Thoracic aorta (tissue), 2 donors: Measurements from ENCODE around the gene NSD1. TPM values are rescaled to one million over a fixed set of nuclear protein-coding genes. Genes with fewer than 3 reads are reported as not detected.

Experiments used
- ATAC-seq: fragments of 150-250 bp; one replicate; pipeline ENCODE4 v1.8.0; 2017; ENCODE audit warnings: low read depth; ENCODE audit not compliant: insufficient number of reproducible peaks, low FRiP score
- DNase-seq: peaks from one replicate; pipeline ENCODE4 v3.0.0-alpha.2; 2020; ENCODE audit warnings: low spot score
- H3K27ac ChIP-seq, 2 donors: fragments of 200-600 bp; sonication (generic); 1 replicate in 1 of 2; 2 replicates in 1 of 2; pipeline ENCODE4 v1.5.1; 2016; ENCODE audit warnings: mild to moderate bottlenecking in 2 of 2, moderate library complexity in 2 of 2
- H3K27me3 ChIP-seq: fragments of 200-600 bp; sonication (generic); replicated peaks from 2 replicates; pipeline ENCODE4 v1.6.0; 2016; ENCODE audit warnings: mild to moderate bottlenecking; ENCODE audit not compliant: insufficient read depth
- H3K36me3 ChIP-seq: fragments of 200-600 bp; sonication (generic); one replicate; pipeline ENCODE4 v1.5.1; 2016
- H3K4me1 ChIP-seq, 2 donors: fragments of 200-600 bp; sonication (generic); 1 replicate in 1 of 2; 2 replicates in 1 of 2; pipeline versions ENCODE4 v1.5.1 to v1.6.0; 2016; ENCODE audit warnings: low read depth in 2 of 2, mild to moderate bottlenecking in 1 of 2; ENCODE audit not compliant: control insufficient read depth in 1 of 2
- H3K4me3 ChIP-seq: fragments of 200-600 bp; sonication (generic); 2 replicates; pipeline ENCODE4 v1.5.1; 2016; ENCODE audit warnings: mild to moderate bottlenecking
- H3K9me3 ChIP-seq: fragments of 200-600 bp; sonication (generic); 2 replicates; pipeline ENCODE4 v1.5.1; 2016
- total RNA-seq, 2 donors: library from RNA; depleted of rRNA; stranded (reverse); fragments of >200 nt; gene quantifications; one replicate each; pipeline versions ENCODE4 v1.1.0 to v1.2.3, GENCODE V29; 2016
- TF ChIP-seq, protein P1 (sequence below): fragments of 200-600 bp; sonication (generic); IDR thresholded peaks from one replicate; pipeline ENCODE4 v1.5.1; 2019; ENCODE audit warnings: antibody characterized with exemption

Gene NSD1
- total RNA-seq, 2 donors from 2014 or later, result 26.1 to 70.5 TPM

DNA sequence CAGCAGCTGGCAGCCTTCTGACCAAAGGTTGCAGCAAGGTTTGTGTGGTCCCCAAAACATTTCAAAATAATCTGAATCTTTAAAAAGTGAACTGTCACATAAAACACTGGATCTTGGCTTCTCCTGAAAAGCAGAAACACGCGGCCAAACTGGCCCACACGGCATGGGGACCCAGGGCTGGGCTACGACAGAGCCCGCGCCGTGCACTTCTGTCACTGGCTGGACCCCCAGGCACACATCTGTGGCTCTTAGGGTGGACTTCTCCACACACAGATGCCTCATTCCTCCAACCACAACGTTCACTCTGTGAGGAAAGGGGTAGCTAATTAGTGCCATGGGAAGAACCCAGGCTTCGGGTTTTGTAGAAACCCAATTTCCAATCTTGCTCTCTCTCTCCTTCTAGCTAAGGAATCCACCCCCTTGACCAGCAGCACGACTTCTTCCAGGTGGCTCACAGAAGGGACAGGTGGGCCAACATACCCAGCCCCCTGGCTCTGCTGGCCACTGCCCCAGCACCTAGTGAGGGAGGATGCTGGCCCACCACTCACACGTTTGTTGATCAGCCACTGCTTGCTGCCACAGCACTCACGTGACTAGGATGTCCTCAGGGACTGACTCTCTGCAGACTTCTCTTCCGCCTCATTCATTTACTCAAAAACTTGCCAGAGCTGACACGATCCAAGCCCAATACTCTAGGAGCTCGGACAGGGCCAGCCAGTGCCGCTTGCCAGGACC, 200.0 kb downstream of the NSD1 start:
- Histone ChIP-seq H3K36me3 (peaks cover 76% of the 10 kb centered on the region), H3K27ac (no peak overlapping the region), H3K27me3 (no peaks in the 10 kb centered on the region), H3K9me3 (no peaks in the 10 kb centered on the region), H3K4me1 (no peaks in the 10 kb centered on the region), H3K4me3 (no peak overlapping the region)
- TF ChIP-seq, protein P1, sequence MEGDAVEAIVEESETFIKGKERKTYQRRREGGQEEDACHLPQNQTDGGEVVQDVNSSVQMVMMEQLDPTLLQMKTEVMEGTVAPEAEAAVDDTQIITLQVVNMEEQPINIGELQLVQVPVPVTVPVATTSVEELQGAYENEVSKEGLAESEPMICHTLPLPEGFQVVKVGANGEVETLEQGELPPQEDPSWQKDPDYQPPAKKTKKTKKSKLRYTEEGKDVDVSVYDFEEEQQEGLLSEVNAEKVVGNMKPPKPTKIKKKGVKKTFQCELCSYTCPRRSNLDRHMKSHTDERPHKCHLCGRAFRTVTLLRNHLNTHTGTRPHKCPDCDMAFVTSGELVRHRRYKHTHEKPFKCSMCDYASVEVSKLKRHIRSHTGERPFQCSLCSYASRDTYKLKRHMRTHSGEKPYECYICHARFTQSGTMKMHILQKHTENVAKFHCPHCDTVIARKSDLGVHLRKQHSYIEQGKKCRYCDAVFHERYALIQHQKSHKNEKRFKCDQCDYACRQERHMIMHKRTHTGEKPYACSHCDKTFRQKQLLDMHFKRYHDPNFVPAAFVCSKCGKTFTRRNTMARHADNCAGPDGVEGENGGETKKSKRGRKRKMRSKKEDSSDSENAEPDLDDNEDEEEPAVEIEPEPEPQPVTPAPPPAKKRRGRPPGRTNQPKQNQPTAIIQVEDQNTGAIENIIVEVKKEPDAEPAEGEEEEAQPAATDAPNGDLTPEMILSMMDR, result no peak
- DNase-seq, result no peak
- ATAC-seq, result no peak

DNA sequence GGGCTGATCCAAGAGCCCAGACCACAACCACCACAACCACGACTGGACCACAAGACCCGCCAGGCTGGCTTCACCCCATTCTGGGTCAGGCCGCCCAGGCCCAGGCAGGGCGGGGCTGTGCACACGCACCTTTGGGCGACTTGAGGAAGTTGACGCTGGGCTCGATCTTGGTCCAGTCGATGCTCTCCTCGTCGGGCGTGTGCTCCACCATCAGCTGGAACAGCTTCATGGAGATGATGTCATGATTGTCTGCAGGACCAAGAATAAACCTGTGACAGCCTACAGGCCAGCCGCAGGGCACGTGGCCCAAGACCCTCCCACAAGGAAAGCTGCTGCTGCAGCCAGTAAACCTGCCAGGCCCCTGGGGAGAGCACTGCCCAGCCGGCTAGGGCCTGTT, 200.6 kb downstream of the NSD1 start:
- TF ChIP-seq, protein P1, result no peak
- Histone ChIP-seq H3K36me3 (peaks cover 76% of the 10 kb centered on the region), H3K27me3 (no peaks in the 10 kb centered on the region), H3K9me3 (no peaks in the 10 kb centered on the region), H3K27ac (no peak overlapping the region), H3K4me1 (no peaks in the 10 kb centered on the region), H3K4me3 (no peak overlapping the region)
- ATAC-seq (no peak), DNase-seq (no peak)

DNA sequence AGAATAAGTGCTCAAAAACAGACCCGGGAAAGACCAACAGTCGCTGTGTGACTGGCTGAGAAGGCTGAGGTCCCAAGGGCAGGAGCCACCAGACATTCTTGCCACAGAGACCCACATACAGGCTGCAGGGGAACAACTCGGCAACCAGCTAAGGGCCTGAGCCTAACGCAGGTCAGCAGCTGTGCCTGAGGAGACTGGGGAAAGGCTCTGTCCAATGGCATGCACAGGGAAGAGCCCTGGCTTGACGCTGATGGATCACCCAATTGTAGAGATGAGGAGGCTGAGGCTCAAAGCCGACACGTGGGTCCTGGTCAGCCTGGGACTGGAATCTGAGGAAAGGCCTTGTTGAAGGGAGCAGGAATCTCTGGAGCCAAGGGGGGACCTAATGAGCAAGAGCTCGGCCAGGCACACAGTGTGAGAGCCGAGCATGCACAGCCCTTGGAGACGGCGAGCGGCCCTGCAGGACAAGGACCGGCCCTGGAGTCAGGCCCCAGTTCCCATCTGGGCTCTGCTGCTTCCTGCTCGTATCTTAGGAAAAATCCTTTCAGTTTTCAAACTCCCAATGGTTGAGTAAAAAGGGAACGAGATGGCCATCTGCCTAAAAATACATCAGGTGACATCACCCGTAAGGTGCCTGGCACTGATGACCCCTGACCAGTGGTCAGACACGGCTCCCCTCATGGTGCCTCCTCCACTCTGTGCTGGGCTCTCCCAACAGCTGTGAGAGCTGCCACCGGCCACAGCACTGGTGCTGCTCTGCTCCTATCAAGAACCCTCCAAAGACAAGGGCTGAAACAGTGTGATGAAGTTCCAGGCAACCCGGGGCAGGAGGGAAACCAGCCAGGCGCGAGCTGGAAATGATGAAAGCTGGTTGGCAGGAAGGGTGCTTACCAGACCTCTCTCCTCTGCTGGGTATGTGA, 201.5 kb downstream of the NSD1 start:
- Histone ChIP-seq H3K27ac (no peak overlapping the region), H3K4me1 (no peaks in the 10 kb centered on the region), H3K9me3 (no peaks in the 10 kb centered on the region), H3K36me3 (peaks cover 73% of the 10 kb centered on the region), H3K27me3 (no peaks in the 10 kb centered on the region), H3K4me3 (no peak overlapping the region)
- DNase-seq (no peak), ATAC-seq (no peak)
- TF ChIP-seq, protein P1, result no peak

DNA sequence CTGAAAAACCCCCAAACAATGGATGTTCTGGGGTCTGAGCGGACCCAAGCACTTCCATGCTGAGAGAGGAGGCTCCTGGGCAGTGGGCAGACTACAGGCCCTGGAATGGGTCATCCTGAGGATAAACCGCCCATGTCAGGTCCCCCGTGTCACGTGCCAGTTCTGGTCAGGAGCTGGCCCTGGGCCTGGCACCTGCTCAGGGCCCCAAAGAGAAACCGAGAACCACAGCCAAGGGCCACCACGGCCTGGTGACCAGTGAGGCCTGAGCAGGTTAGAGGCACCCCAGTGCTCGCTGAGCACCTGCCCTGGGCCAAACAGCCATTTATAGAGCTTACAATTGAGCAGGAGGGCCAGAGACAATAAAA, 202.1 kb downstream of the NSD1 start:
- ATAC-seq, result no peak
- TF ChIP-seq, protein P1, result no peak
- no peak overlapping the region for H3K27ac ChIP-seq
- H3K9me3 ChIP-seq, result no peaks in the 10 kb centered on the region
- no peak overlapping the region for H3K4me3 ChIP-seq
- no peaks in the 10 kb centered on the region for H3K4me1 ChIP-seq
- no peak for DNase-seq
- H3K36me3 ChIP-seq, result peaks cover 67% of the 10 kb centered on the region
- H3K27me3 ChIP-seq, result no peaks in the 10 kb centered on the region

DNA sequence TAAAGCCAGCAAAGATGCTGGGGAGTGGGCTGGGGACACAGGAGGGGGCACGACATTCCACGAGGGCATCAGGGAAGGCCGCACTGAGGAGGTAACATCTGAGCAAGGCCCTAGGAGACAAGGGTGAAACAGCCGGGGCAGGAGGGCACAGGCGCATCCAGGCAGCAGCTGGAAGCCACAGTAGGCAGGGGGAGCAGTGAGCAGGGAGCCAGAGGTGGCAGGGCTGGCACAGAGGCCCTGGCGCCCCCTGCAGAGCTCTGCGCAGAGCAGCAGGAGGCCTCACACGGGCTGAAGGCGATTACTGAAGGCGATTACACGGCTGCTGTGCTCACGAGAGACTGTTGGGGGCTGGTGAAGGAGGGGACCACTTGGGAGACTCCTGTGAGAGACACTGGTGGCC, 202.5 kb downstream of the NSD1 start:
- ATAC-seq, result no peak
- no peak overlapping the region for H3K27ac ChIP-seq
- no peaks in the 10 kb centered on the region for H3K9me3 ChIP-seq
- no peak for DNase-seq
- no peak overlapping the region for H3K4me3 ChIP-seq
- H3K27me3 ChIP-seq, result no peaks in the 10 kb centered on the region
- peaks cover 66% of the 10 kb centered on the region for H3K36me3 ChIP-seq
- H3K4me1 ChIP-seq, result no peaks in the 10 kb centered on the region
- TF ChIP-seq, protein P1, result no peak
